Osteoblast (primary cell): ENCODE measurements around the gene ZRANB3. TPM values are rescaled to one million over a fixed set of nuclear protein-coding genes. Genes with fewer than 3 reads are reported as not detected.

ENCODE experiments used
- DNase-seq: peaks from one replicate; pipeline ENCODE4 v3.0.0; 2011; ENCODE audit warnings: low spot score, mixed read lengths; ENCODE audit not compliant: insufficient read length; ENCODE audit errors: missing footprints
- H2AFZ ChIP-seq: 2 replicates; pipeline ENCODE4 v1.6.0; 2011; ENCODE audit warnings: mild to moderate bottlenecking, low read length
- H3K27ac ChIP-seq: 2 replicates; pipeline ENCODE4 v1.5.1; 2011; ENCODE audit warnings: mild to moderate bottlenecking, low read depth, low read length, moderate library complexity
- H3K27me3 ChIP-seq: 2 replicates; pipeline ENCODE4 v1.6.0; 2012; ENCODE audit warnings: mild to moderate bottlenecking, control low read depth, inconsistent platforms, low read length, moderate library complexity; ENCODE audit not compliant: insufficient read depth
- H3K36me3 ChIP-seq: 2 replicates; pipeline ENCODE4 v1.5.1; 2011; ENCODE audit warnings: mild to moderate bottlenecking, low read length, control low read depth, moderate library complexity; ENCODE audit not compliant: insufficient read depth
- H3K4me1 ChIP-seq: 2 replicates; pipeline ENCODE4 v1.5.1; 2011; ENCODE audit warnings: mild to moderate bottlenecking, low read length, control low read depth, moderate library complexity; ENCODE audit not compliant: insufficient read depth
- H3K4me2 ChIP-seq: 2 replicates; pipeline ENCODE4 v1.6.0; 2011; ENCODE audit warnings: mild to moderate bottlenecking, low read length; ENCODE audit not compliant: insufficient read depth
- H3K4me3 ChIP-seq: fragments of 200-600 bp; sonication (generic); 3 replicates; pipeline ENCODE4 v1.5.1; 2012; ENCODE audit warnings: mild to moderate bottlenecking, low read length, inconsistent platforms; ENCODE audit not compliant: insufficient read depth
- H3K79me2 ChIP-seq: 2 replicates; pipeline ENCODE4 v1.6.0; 2012; ENCODE audit warnings: mild to moderate bottlenecking, low read length, control low read depth, inconsistent platforms; ENCODE audit not compliant: insufficient read depth
- H3K9me3 ChIP-seq: 2 replicates; pipeline ENCODE4 v1.5.1; 2011; ENCODE audit warnings: low read depth, low read length, control low read depth
- H4K20me1 ChIP-seq: 2 replicates; pipeline ENCODE4 v1.6.0; 2012; ENCODE audit warnings: mild to moderate bottlenecking, low read length, control low read depth; ENCODE audit not compliant: insufficient read depth
- total RNA-seq: library from RNA; depleted of rRNA; stranded (reverse); fragments of >200 nt; gene quantifications from 2 replicates; pipeline ENCODE4 v1.2.3, GENCODE V29; 2012
- TF ChIP-seq, protein P1 (sequence below): IDR thresholded peaks from 2 replicates; pipeline ENCODE4 v1.5.1; 2011; ENCODE audit warnings: mild to moderate bottlenecking, low read depth, low read length, moderate library complexity; ENCODE audit errors: extremely low read depth

Gene ZRANB3
- total RNA-seq, 1 donor: 9.0 TPM

DNA sequence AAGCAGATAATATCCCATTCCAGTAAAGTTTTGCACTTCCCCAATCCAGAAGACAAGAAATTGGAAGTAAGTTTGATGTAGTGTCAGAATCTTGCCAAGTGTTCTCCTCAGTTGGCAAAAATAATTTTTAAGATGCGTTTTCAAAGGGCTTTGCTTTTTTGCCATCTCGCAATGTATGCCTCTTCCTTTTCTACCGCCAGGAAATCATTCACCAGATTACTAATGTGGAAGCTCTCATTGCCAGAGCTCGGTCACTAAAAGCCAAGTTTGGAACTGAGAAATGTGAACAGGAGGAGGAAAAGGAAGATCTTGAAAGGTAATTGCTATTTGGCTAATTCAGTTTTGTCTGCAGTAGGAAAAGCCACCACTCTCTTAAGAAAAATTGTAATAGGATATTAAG lies 368.2 kb downstream of the ZRANB3 start:
- TF ChIP-seq, protein P1, sequence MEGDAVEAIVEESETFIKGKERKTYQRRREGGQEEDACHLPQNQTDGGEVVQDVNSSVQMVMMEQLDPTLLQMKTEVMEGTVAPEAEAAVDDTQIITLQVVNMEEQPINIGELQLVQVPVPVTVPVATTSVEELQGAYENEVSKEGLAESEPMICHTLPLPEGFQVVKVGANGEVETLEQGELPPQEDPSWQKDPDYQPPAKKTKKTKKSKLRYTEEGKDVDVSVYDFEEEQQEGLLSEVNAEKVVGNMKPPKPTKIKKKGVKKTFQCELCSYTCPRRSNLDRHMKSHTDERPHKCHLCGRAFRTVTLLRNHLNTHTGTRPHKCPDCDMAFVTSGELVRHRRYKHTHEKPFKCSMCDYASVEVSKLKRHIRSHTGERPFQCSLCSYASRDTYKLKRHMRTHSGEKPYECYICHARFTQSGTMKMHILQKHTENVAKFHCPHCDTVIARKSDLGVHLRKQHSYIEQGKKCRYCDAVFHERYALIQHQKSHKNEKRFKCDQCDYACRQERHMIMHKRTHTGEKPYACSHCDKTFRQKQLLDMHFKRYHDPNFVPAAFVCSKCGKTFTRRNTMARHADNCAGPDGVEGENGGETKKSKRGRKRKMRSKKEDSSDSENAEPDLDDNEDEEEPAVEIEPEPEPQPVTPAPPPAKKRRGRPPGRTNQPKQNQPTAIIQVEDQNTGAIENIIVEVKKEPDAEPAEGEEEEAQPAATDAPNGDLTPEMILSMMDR: no peak
- no peaks in the 10 kb centered on the region for H4K20me1 ChIP-seq
- H2AFZ ChIP-seq: no peak overlapping the region
- H3K4me3 ChIP-seq: no peak overlapping the region
- H3K4me1 ChIP-seq: peaks cover 9% of the 10 kb centered on the region
- DNase-seq: no peak
- H3K27ac ChIP-seq: no peak overlapping the region
- H3K9me3 ChIP-seq: no peaks in the 10 kb centered on the region
- H3K36me3 ChIP-seq: peaks cover 48% of the 10 kb centered on the region
- H3K79me2 ChIP-seq: peaks cover 5% of the 10 kb centered on the region
- H3K27me3 ChIP-seq: no peaks in the 10 kb centered on the region
- no peak overlapping the region for H3K4me2 ChIP-seq

DNA sequence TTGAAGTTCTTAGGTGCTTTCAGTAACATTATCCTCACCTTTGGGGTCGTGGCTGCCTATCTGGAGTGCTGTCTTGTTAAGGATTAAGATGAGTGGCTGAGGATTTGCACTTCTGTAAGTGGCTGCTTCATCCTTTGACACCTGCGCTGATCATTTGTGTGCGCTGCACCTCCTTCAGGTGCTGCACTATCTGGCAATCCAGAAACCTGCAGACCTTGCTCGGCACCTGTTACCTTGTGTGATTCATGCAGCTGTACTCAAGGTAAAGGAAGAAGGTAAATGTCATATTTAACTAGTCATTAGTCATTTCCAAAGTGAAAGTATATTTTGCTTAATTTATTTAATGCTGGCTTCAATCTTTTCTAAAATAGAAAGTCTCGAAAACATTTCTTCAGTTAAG lies 368.6 kb downstream of the ZRANB3 start:
- Histone ChIP-seq H3K27me3 (no peaks in the 10 kb centered on the region), H3K79me2 (peaks cover 5% of the 10 kb centered on the region), H3K9me3 (no peaks in the 10 kb centered on the region), H3K4me3 (no peak overlapping the region), H3K27ac (no peak overlapping the region), H3K4me1 (peaks cover 9% of the 10 kb centered on the region), H4K20me1 (no peaks in the 10 kb centered on the region), H3K36me3 (peaks cover 48% of the 10 kb centered on the region), H2AFZ (no peak overlapping the region), H3K4me2 (no peak overlapping the region)
- TF ChIP-seq, protein P1: no peak
- DNase-seq: no peak

DNA sequence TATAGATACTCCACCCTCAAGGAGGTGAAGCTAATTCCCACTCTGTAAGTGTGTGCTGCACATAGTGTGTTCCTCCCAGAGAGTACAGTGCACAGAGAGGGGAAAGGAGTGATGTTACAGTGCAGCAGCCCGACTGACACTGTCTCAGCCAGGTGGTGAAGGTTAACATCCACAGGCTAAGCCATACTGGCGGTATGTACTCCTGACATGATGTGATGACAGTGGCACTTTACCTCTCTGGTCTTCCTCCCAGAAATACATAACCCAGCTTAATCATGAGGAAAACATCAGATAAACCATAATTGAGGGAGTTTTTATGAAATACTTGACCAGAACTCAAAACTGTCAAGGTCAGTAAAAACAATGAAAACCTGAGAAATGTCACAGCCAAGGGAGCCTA lies 371.8 kb downstream of the ZRANB3 start:
- Histone ChIP-seq H4K20me1 (no peaks in the 10 kb centered on the region), H3K79me2 (peaks cover 5% of the 10 kb centered on the region), H2AFZ (no peak overlapping the region), H3K9me3 (no peaks in the 10 kb centered on the region), H3K4me2 (no peak overlapping the region), H3K36me3 (peaks cover 39% of the 10 kb centered on the region), H3K27me3 (no peaks in the 10 kb centered on the region), H3K27ac (no peak overlapping the region), H3K4me3 (no peak overlapping the region), H3K4me1 (peaks cover 3% of the 10 kb centered on the region)
- TF ChIP-seq, protein P1: no peak
- no peak for DNase-seq

DNA sequence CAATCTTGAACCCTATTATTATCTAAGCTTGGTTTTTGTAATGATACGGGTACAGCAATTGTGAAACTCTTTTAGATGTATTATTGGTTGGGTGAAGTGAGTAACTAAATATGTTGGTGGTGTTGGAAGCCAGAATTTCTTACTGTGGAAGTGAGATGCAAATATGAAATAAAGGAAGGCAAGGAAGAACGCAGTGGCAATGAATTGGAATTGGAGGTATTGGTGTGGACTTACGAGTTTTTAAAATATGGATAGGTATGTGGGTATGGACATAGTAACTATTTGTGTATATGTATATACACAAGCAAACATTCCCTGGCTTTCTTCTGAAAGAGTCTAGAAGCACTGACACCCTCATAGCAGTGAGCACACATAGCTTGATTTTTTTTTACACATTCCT lies 373.2 kb downstream of the ZRANB3 start:
- Histone ChIP-seq H3K4me1 (no peaks in the 10 kb centered on the region), H3K4me3 (no peak overlapping the region), H3K9me3 (no peaks in the 10 kb centered on the region), H4K20me1 (no peaks in the 10 kb centered on the region), H2AFZ (no peak overlapping the region), H3K79me2 (peaks cover 5% of the 10 kb centered on the region), H3K27ac (no peak overlapping the region), H3K4me2 (no peak overlapping the region), H3K27me3 (no peaks in the 10 kb centered on the region), H3K36me3 (peaks cover 42% of the 10 kb centered on the region)
- no peak for DNase-seq
- TF ChIP-seq, protein P1: no peak
